Right lobe of liver (tissue), 4 donors: ENCODE data around the gene MPP2.

ENCODE experiments used
- CTCF ChIP-seq, 4 donors: fragments of 200-600 bp in 3 of 4; fragments of 450-650 bp in 1 of 4; IDR thresholded peaks; one replicate each; pipeline versions ENCODE4 v1.5.1 to v1.8.0; 2016 to 2022; ENCODE audit warnings: antibody characterized with exemption in 4 of 4, mild to moderate bottlenecking in 2 of 4
- POLR2A ChIP-seq: fragments of 450-650 bp; IDR thresholded peaks from one replicate; pipeline ENCODE4 v1.6.1; 2017; ENCODE audit warnings: antibody characterized with exemption, mild to moderate bottlenecking
- donor health status: DM: no; HTN: no; CAD: no.
- donor health status: DM: no; HTN: no; CAD: no.
- donor health status: DM: no; HTN: yes; CAD: no.

DNA sequence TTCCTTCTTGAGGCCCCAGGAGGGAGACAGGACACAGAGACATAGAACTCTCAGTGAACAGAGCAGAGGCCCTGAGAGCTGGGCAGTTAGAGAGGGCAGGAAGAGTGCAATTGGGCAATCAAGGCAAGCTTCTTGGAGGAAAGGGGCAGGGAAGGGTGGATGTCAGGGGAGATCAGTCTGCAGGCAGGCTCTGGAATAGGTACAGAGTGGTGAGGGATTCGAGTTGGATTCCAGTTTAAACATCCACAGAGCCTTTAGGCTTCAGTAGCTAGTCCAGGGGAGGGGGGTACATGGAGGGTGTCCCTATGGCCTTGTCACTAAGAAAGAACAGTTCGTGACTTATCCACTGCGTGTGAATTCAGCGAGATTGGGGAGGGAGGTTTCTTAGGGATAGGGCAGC lies 44.4 kb upstream of the MPP2 start:
- TF ChIP-seq CTCF (IDR thresholded peaks at IDR 0.05), result no peak
- no peak for TF ChIP-seq POLR2A
